ENCODE measurements around the gene FAM117B.

DNA sequence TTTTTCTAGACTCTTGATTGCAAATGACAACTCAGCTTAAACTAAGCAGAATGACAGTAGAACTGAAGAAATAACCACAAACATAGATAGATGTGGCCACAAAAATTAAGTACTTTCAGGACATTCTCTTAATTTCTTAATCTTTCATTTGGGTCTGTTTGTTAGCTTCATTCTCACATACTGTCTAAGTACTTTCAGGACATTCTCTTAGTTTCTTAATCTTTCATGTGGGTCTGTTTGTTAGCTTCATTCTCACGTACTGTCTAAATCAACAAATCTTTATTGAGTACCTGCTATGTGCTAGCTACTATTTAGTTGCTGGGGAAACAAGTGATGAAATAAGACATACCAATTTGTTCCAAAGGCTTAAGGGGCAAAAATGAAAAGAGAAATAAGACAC, 35.1 kb downstream of the FAM117B start:
- TF ChIP-seq SIN3A (IDR thresholded peaks at IDR 0.05; ENCODE audit: borderline replicate concordance, insufficient read depth, low read length) (no peak), POLR2AphosphoS5 (IDR thresholded peaks at IDR 0.05; ENCODE audit: low read depth, low read length) (no peak)
- TF ChIP-seq, protein P1, sequence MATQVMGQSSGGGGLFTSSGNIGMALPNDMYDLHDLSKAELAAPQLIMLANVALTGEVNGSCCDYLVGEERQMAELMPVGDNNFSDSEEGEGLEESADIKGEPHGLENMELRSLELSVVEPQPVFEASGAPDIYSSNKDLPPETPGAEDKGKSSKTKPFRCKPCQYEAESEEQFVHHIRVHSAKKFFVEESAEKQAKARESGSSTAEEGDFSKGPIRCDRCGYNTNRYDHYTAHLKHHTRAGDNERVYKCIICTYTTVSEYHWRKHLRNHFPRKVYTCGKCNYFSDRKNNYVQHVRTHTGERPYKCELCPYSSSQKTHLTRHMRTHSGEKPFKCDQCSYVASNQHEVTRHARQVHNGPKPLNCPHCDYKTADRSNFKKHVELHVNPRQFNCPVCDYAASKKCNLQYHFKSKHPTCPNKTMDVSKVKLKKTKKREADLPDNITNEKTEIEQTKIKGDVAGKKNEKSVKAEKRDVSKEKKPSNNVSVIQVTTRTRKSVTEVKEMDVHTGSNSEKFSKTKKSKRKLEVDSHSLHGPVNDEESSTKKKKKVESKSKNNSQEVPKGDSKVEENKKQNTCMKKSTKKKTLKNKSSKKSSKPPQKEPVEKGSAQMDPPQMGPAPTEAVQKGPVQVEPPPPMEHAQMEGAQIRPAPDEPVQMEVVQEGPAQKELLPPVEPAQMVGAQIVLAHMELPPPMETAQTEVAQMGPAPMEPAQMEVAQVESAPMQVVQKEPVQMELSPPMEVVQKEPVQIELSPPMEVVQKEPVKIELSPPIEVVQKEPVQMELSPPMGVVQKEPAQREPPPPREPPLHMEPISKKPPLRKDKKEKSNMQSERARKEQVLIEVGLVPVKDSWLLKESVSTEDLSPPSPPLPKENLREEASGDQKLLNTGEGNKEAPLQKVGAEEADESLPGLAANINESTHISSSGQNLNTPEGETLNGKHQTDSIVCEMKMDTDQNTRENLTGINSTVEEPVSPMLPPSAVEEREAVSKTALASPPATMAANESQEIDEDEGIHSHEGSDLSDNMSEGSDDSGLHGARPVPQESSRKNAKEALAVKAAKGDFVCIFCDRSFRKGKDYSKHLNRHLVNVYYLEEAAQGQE (IDR thresholded peaks at IDR 0.05; ENCODE audit: insufficient read depth in 1 of 2, low read depth in 2 of 2, low read length in 2 of 2) = no peak

Measured in PFSK-1 (cell line).